Neural cell (in vitro differentiated cells): Measurements from ENCODE around the gene AP3B1. TPM values are rescaled to one million over a fixed set of nuclear protein-coding genes. Genes with fewer than 3 reads are reported as not detected.
A peak's percentile ranks its signal among the peaks of the same experiment; 100 is the strongest.

Source experiments
- H2AFZ ChIP-seq: fragments of 200-600, 300-800 bp; sonication (generic), shearing (Covaris generic); 2 replicates; pipeline ENCODE4 v1.6.0; 2014; ENCODE audit warnings: low read depth, mild to moderate bottlenecking, antibody characterized with exemption, low read length, moderate library complexity
- H3F3A ChIP-seq: fragments of 200-600 bp; shearing (Covaris generic); 2 replicates; pipeline ENCODE4 v1.6.1; 2016; ENCODE audit warnings: mild to moderate bottlenecking, moderate library complexity, mixed read lengths, antibody characterized with exemption, low read length; ENCODE audit not compliant: insufficient read depth, poor library complexity, severe bottlenecking
- H3K27ac ChIP-seq: fragments of 200-600, 300-800 bp; sonication (generic), shearing (Covaris generic); 2 replicates; pipeline ENCODE4 v1.5.1; 2014; ENCODE audit warnings: mild to moderate bottlenecking, low read length, moderate library complexity
- H3K27me3 ChIP-seq: fragments of 300-800, 200-600 bp; sonication (generic), shearing (Covaris generic); 2 replicates; pipeline ENCODE4 v1.6.0; 2014; ENCODE audit warnings: mild to moderate bottlenecking, low read depth, low read length, moderate library complexity; ENCODE audit not compliant: insufficient read depth
- H3K36me3 ChIP-seq: fragments of 300-800, 200-600 bp; sonication (generic), shearing (Covaris generic); 2 replicates; pipeline ENCODE4 v1.5.1; 2014; ENCODE audit warnings: mild to moderate bottlenecking, antibody characterized with exemption, low read length, moderate library complexity; ENCODE audit not compliant: insufficient read depth
- H3K4me2 ChIP-seq: fragments of 300-800, 200-600 bp; sonication (generic), shearing (Covaris generic); 2 replicates; pipeline ENCODE4 v1.6.0; 2014; ENCODE audit warnings: mild to moderate bottlenecking, low read length
- H3K4me3 ChIP-seq: fragments of 300-800, 200-600 bp; sonication (generic), shearing (Covaris generic); 2 replicates; pipeline ENCODE4 v1.5.1; 2014; ENCODE audit warnings: mild to moderate bottlenecking, low read length, moderate library complexity
- H3K79me2 ChIP-seq: fragments of 200-600 bp; shearing (Covaris generic); replicated peaks from 2 replicates; pipeline ENCODE4 v1.6.0; 2014; ENCODE audit warnings: mild to moderate bottlenecking, low read length, moderate library complexity; ENCODE audit not compliant: insufficient read depth
- H3K9ac ChIP-seq: fragments of 300-800, 200-600 bp; sonication (generic), shearing (Covaris generic); 2 replicates; pipeline ENCODE4 v1.6.1; 2016; ENCODE audit warnings: mild to moderate bottlenecking, low read length, mixed read lengths
- H3K9me2 ChIP-seq: fragments of 200-600 bp; shearing (Covaris generic); 2 replicates; pipeline ENCODE4 v1.6.1; 2016; ENCODE audit warnings: mild to moderate bottlenecking, low read length, mixed read lengths; ENCODE audit not compliant: insufficient read depth
- H3K9me3 ChIP-seq: fragments of 200-600, 300-800 bp; sonication (generic), shearing (Covaris generic); 2 replicates; pipeline ENCODE4 v1.6.1; 2016; ENCODE audit warnings: mild to moderate bottlenecking, mixed run types, low read length, moderate library complexity, mixed read lengths
- H4K20me1 ChIP-seq: fragments of 200-600 bp; shearing (Covaris generic); 2 replicates; pipeline ENCODE4 v1.6.1; 2016; ENCODE audit warnings: mild to moderate bottlenecking, mixed run types; ENCODE audit not compliant: insufficient read depth
- CTCF ChIP-seq: fragments of 450-650 bp; IDR thresholded peaks from 2 replicates; pipeline ENCODE4 v1.5.1; 2014; ENCODE audit warnings: antibody characterized with exemption, mild to moderate bottlenecking, moderate library complexity; ENCODE audit not compliant: poor library complexity, severe bottlenecking
- EP300 ChIP-seq: fragments of 450-650 bp; conservative IDR thresholded peaks from 2 replicates; pipeline ENCODE4 v1.6.1; 2014; ENCODE audit warnings: antibody characterized with exemption, mild to moderate bottlenecking, moderate library complexity; ENCODE audit not compliant: poor library complexity, severe bottlenecking
- EZH2 ChIP-seq: fragments of 200-600, 300-800 bp; shearing (Covaris generic), sonication (generic); IDR thresholded peaks from 2 replicates; pipeline ENCODE4 v1.6.1; 2014; ENCODE audit warnings: antibody characterized with exemption, low read length, borderline replicate concordance, mild to moderate bottlenecking; ENCODE audit not compliant: insufficient read depth, poor library complexity, severe bottlenecking
- MXI1 ChIP-seq: fragments of 450-650 bp; conservative IDR thresholded peaks from 2 replicates; pipeline ENCODE4 v1.6.1; 2014; ENCODE audit warnings: antibody characterized with exemption, mild to moderate bottlenecking; ENCODE audit not compliant: poor library complexity, severe bottlenecking
- POLR2AphosphoS5 ChIP-seq: IDR thresholded peaks from 2 replicates; pipeline ENCODE4 v1.6.1; 2012
- RAD21 ChIP-seq: fragments of 450-650 bp; conservative IDR thresholded peaks from 2 replicates; pipeline ENCODE4 v1.6.1; 2014; ENCODE audit warnings: antibody characterized with exemption, mild to moderate bottlenecking, moderate library complexity
- REST ChIP-seq: IDR thresholded peaks from 2 replicates; pipeline ENCODE4 v1.6.1; 2012; ENCODE audit warnings: borderline replicate concordance
- SMC3 ChIP-seq: fragments of 450-650 bp; conservative IDR thresholded peaks from 2 replicates; pipeline ENCODE4 v1.6.1; 2014; ENCODE audit warnings: antibody characterized with exemption, mild to moderate bottlenecking, moderate library complexity; ENCODE audit not compliant: poor library complexity
- TAF1 ChIP-seq: IDR thresholded peaks from 2 replicates; pipeline ENCODE4 v1.6.1; 2012; ENCODE audit warnings: low read depth
- polyA plus RNA-seq: library from polyadenylated mRNA; depleted of rRNA; stranded (reverse); fragments of >200 nt; gene quantifications from 2 replicates; pipeline ENCODE4 v1.2.3, GENCODE V29; 2014

Gene AP3B1
- polyA plus RNA-seq, 1 donor from 2014 or later: 8.5 TPM

GRCh38 chr5:78326930-78327329 lies 32.4 kb upstream of the AP3B1 start (continued):
- TF ChIP-seq RAD21: no peak
- TF ChIP-seq TAF1: no peak
- TF ChIP-seq MXI1: no peak

- Histone ChIP-seq H3K36me3 (no peaks in the 10 kb centered on the region), H3K9ac (no peak overlapping the region), H3K27me3 (no peaks in the 10 kb centered on the region), H3K27ac (no peak overlapping the region), H3K79me2 (no peaks in the 10 kb centered on the region), H3K4me3 (no peak overlapping the region), H3K4me2 (no peak overlapping the region), H3F3A (no peaks in the 10 kb centered on the region), H3K9me3 (no peaks in the 10 kb centered on the region), H2AFZ (no peak overlapping the region), H3K9me2 (no peaks in the 10 kb centered on the region), H4K20me1 (no peaks in the 10 kb centered on the region)
- TF ChIP-seq EP300 (no peak), REST (no peak)
Observed at GRCh38 chr5:78323241-78323640, 28.7 kb upstream of the AP3B1 start.

- Histone ChIP-seq H4K20me1 (no peaks in the 10 kb centered on the region), H3K79me2 (no peaks in the 10 kb centered on the region), H3K27ac (no peak overlapping the region), H3F3A (no peaks in the 10 kb centered on the region), H3K27me3 (no peaks in the 10 kb centered on the region), H3K36me3 (no peaks in the 10 kb centered on the region), H2AFZ (no peak overlapping the region), H3K9me2 (no peaks in the 10 kb centered on the region), H3K4me3 (no peak overlapping the region), H3K4me2 (no peak overlapping the region), H3K9ac (no peak overlapping the region), H3K9me3 (no peaks in the 10 kb centered on the region)
- TF ChIP-seq POLR2AphosphoS5 (no peak), CTCF (peak; percentile 49), REST (no peak), EP300 (no peak), RAD21 (peak; percentile 52), EZH2 (no peak), MXI1 (no peak), TAF1 (no peak), SMC3 (peak; percentile 54)
Observed at GRCh38 chr5:78320401-78320800, 25.9 kb upstream of the AP3B1 start.
